Measurements from ENCODE around the gene FKBP14. TPM values are rescaled to one million over a fixed set of nuclear protein-coding genes. Genes with fewer than 3 reads are reported as not detected.

Gene FKBP14
- total RNA-seq, 1 experiment from 2014 or later = 29.8 TPM

- H3K79me2 ChIP-seq (ENCODE audit: low read depth) = peaks cover 16% of the 10 kb centered on the region; the same call in 1 of the 2 replicates
- POLR2A ChIA-PET (ENCODE audit: unreplicated experiment) = no interaction called here
- no peaks in the 10 kb centered on the region for H3F3A ChIP-seq (ENCODE audit: insufficient read depth, low read depth)
- BruUV-seq (replicated peaks) = no TSS peak
- H3K27me3 ChIP-seq (ENCODE audit: insufficient read depth, low read depth) = no peaks in the 10 kb centered on the region
- no peak overlapping the region for H3K4me3 ChIP-seq
- no peak overlapping the region for H3K4me2 ChIP-seq
- DNase-seq = no peak
- H3K9me2 ChIP-seq (ENCODE audit: insufficient read depth) = no peaks in the 10 kb centered on the region
- H4K20me1 ChIP-seq (ENCODE audit: insufficient read depth) = 0 out of 2 replicates have a peak, but pooled peaks cover 3% of the 10 kb centered on the region
- CTCF ChIA-PET = no interaction called here
- peaks cover 7% of the 10 kb centered on the region; the same call in 1 of the 2 replicates for H3K36me3 ChIP-seq (ENCODE audit: low read depth)
- H3K4me1 ChIP-seq (replicated peaks; ENCODE audit: insufficient read depth) = no peaks in the 10 kb centered on the region
- H2AFZ ChIP-seq = no peak overlapping the region
- H3K27ac ChIP-seq = no peak overlapping the region
- no peaks in the 10 kb centered on the region for H3K9me3 ChIP-seq (ENCODE audit: insufficient read depth, low read depth)
- no peak for TF ChIP-seq CTCF (conservative IDR thresholded peaks at IDR 0.05)
- no peak for TF ChIP-seq EZH2 (IDR thresholded peaks at IDR 0.05; ENCODE audit: low read depth)
- intact Hi-C loops (cut with micrococcal nuclease; ENCODE audit: unreplicated experiment) = no loop called here
Observed at GRCh38 chr7:29972315-29972669, 54.2 kb downstream of the FKBP14 start.

- H3K9me2 ChIP-seq (ENCODE audit: insufficient read depth) = no peaks in the 10 kb centered on the region
- no peak overlapping the region for H3K4me2 ChIP-seq
- H3K9me3 ChIP-seq (ENCODE audit: insufficient read depth, low read depth) = no peaks in the 10 kb centered on the region
- H3K36me3 ChIP-seq (ENCODE audit: low read depth) = peaks cover 7% of the 10 kb centered on the region; the same call in 1 of the 2 replicates
- no peak overlapping the region for H3K4me3 ChIP-seq
- intact Hi-C loops (cut with micrococcal nuclease; ENCODE audit: unreplicated experiment) = no loop called here
- ChIA-PET CTCF (no interaction called here), POLR2A (ENCODE audit: unreplicated experiment) (no interaction called here)
- no peak for DNase-seq
- peaks cover 16% of the 10 kb centered on the region; the same call in 1 of the 2 replicates for H3K79me2 ChIP-seq (ENCODE audit: low read depth)
- H4K20me1 ChIP-seq (ENCODE audit: insufficient read depth) = 0 out of 2 replicates have a peak, but pooled peaks cover 3% of the 10 kb centered on the region
- no peaks in the 10 kb centered on the region for H3K27me3 ChIP-seq (ENCODE audit: insufficient read depth, low read depth)
- no peaks in the 10 kb centered on the region for H3F3A ChIP-seq (ENCODE audit: insufficient read depth, low read depth)
- H3K27ac ChIP-seq = no peak overlapping the region
- H3K4me1 ChIP-seq (replicated peaks; ENCODE audit: insufficient read depth) = no peaks in the 10 kb centered on the region
- no peak for TF ChIP-seq CTCF (conservative IDR thresholded peaks at IDR 0.05)
- no peak for TF ChIP-seq EZH2 (IDR thresholded peaks at IDR 0.05; ENCODE audit: low read depth)
- no peak overlapping the region for H2AFZ ChIP-seq
- BruUV-seq (replicated peaks) = no TSS peak
Observed at GRCh38 chr7:29971566-29972314, 54.8 kb downstream of the FKBP14 start.

GRCh38 chr7:29970158-29970557 lies 56.3 kb downstream of the FKBP14 start:
- H3F3A ChIP-seq (ENCODE audit: insufficient read depth, low read depth) = no peaks in the 10 kb centered on the region
- ChIA-PET POLR2A (ENCODE audit: unreplicated experiment) (no interaction called here), CTCF (no interaction called here)
- H2AFZ ChIP-seq = no peak overlapping the region
- no peak for DNase-seq
- peaks cover 7% of the 10 kb centered on the region; the same call in 1 of the 2 replicates for H3K36me3 ChIP-seq (ENCODE audit: low read depth)
- no peaks in the 10 kb centered on the region for H3K9me3 ChIP-seq (ENCODE audit: insufficient read depth, low read depth)
- H4K20me1 ChIP-seq (ENCODE audit: insufficient read depth) = peaks cover 3% of the 10 kb centered on the region; the same call in 1 of the 2 replicates
- H3K27me3 ChIP-seq (ENCODE audit: insufficient read depth, low read depth) = no peaks in the 10 kb centered on the region
- H3K4me3 ChIP-seq = no peak overlapping the region
- intact Hi-C loops (cut with micrococcal nuclease; ENCODE audit: unreplicated experiment) = no loop called here
- no peaks in the 10 kb centered on the region for H3K9me2 ChIP-seq (ENCODE audit: insufficient read depth)
- H3K79me2 ChIP-seq (ENCODE audit: low read depth) = peaks cover 16% of the 10 kb centered on the region; the same call in 1 of the 2 replicates
- H3K27ac ChIP-seq = no peak overlapping the region
- H3K4me2 ChIP-seq = no peak overlapping the region
- no TSS peak for BruUV-seq (replicated peaks)
- H3K4me1 ChIP-seq (replicated peaks; ENCODE audit: insufficient read depth) = no peaks in the 10 kb centered on the region
- TF ChIP-seq EZH2 (IDR thresholded peaks at IDR 0.05; ENCODE audit: low read depth) (no peak), CTCF (conservative IDR thresholded peaks at IDR 0.05) (no peak)
